ENCODE measurements around the gene GNG7. TPM values are rescaled to one million over a fixed set of nuclear protein-coding genes. Genes with fewer than 3 reads are reported as not detected.

The GNG7 gene
- total RNA-seq, 1 donor from 2014 or later = 0.09 TPM

GRCh38 chr19:2711172-2711874 lies 8.8 kb upstream of the GNG7 start:
- H3K27ac Mint-ChIP-seq = no peak overlapping the region
- no peak for DNase-seq
- peaks cover 11% of the 10 kb centered on the region for H3K9me3 Mint-ChIP-seq
- H3K4me3 Mint-ChIP-seq = no peak overlapping the region
- H3K27me3 Mint-ChIP-seq = no peaks in the 10 kb centered on the region
- peaks cover 2% of the 10 kb centered on the region for H3K36me3 Mint-ChIP-seq (ENCODE audit: low read depth)
- intact Hi-C loops (cut with micrococcal nuclease) = no loop called here
- no peaks in the 10 kb centered on the region for H3K4me1 Mint-ChIP-seq

DNA sequence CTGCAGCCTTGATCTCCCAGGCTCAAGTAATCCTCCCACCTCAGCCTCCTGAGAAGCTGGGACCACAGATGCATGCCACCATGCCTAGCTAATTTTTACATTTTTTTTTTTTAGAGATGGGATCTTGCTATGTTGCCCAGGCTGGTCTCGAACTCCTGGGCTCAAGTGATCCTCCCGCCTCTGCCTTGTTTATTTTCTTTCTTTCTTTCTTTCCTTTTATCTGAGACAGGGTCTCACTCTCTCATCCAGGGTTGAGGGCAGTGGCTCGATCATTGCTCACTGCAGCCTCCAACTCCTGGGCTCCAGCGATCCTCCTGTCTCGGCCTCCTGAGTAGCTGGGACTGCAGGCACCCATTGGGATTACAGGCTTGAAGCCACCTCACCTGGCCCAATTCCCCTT lies 3.8 kb upstream of the GNG7 start:
- Mint-ChIP-seq H3K27me3 (peaks cover 8% of the 10 kb centered on the region), H3K9me3 (no peaks in the 10 kb centered on the region), H3K27ac (no peak overlapping the region), H3K36me3 (ENCODE audit: low read depth) (no peaks in the 10 kb centered on the region), H3K4me1 (peaks cover 5% of the 10 kb centered on the region), H3K4me3 (no peak overlapping the region)
- DNase-seq = no peak
- intact Hi-C loops (cut with micrococcal nuclease) = no loop called here

DNA sequence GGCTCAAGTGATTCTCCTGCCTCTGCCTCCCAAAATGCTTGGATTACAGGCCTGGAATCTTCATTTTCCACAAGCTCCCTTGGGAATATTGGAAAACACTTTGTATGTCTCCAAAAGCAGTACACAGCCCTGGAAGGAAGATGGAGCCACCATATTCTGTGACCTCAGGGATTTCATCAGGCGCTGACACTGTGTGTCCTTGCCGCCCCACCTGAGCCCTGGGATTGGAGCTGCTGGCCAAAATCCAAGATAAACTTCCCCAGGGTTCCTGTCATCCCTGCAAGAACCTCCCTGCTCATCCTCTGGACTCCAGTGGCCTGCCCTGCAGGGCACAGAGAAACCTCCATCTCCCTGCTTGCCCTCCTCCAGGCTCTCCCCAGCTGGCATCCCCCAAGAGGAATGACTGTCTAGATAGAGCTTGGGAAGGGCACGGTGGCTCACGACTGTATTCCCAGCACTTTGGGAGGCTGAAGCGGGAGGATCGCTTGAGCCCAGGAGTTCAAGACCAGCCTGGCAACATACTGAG lies 1.3 kb upstream of the GNG7 start:
- no peak for DNase-seq
- intact Hi-C loops (cut with micrococcal nuclease) = no loop called here
- peaks cover 5% of the 10 kb centered on the region for H3K4me1 Mint-ChIP-seq
- H3K27me3 Mint-ChIP-seq = peaks cover 11% of the 10 kb centered on the region
- no peak overlapping the region for H3K27ac Mint-ChIP-seq
- no peak overlapping the region for H3K4me3 Mint-ChIP-seq
- no peaks in the 10 kb centered on the region for H3K9me3 Mint-ChIP-seq
- H3K36me3 Mint-ChIP-seq (ENCODE audit: low read depth) = no peaks in the 10 kb centered on the region

GRCh38 chr19:2703077-2703437 lies 563 bp upstream of the GNG7 start:
- H3K36me3 Mint-ChIP-seq (ENCODE audit: low read depth) = no peaks in the 10 kb centered on the region
- H3K27me3 Mint-ChIP-seq = peaks cover 11% of the 10 kb centered on the region
- peaks cover 5% of the 10 kb centered on the region for H3K4me1 Mint-ChIP-seq
- H3K9me3 Mint-ChIP-seq = no peaks in the 10 kb centered on the region
- DNase-seq = no peak
- H3K27ac Mint-ChIP-seq = no peak overlapping the region
- intact Hi-C loops (cut with micrococcal nuclease) = no loop called here
- peak overlapping the region; percentile 71 for H3K4me3 Mint-ChIP-seq

GRCh38 chr19:2701361-2702169 lies 929 bp downstream of the GNG7 start:
- DNase-seq = no peak
- H3K9me3 Mint-ChIP-seq = no peaks in the 10 kb centered on the region
- peaks cover 5% of the 10 kb centered on the region for H3K4me1 Mint-ChIP-seq
- peaks cover 11% of the 10 kb centered on the region for H3K27me3 Mint-ChIP-seq
- intact Hi-C loops (cut with micrococcal nuclease) = no loop called here
- H3K27ac Mint-ChIP-seq = no peak overlapping the region
- no peaks in the 10 kb centered on the region for H3K36me3 Mint-ChIP-seq (ENCODE audit: low read depth)
- H3K4me3 Mint-ChIP-seq = peak overlapping the region; percentile 55

GRCh38 chr19:2700660-2701360 lies 1.7 kb downstream of the GNG7 start:
- H3K9me3 Mint-ChIP-seq = no peaks in the 10 kb centered on the region
- DNase-seq = no peak
- H3K4me3 Mint-ChIP-seq = no peak overlapping the region
- intact Hi-C loops (cut with micrococcal nuclease) = no loop called here
- peaks cover 5% of the 10 kb centered on the region for H3K4me1 Mint-ChIP-seq
- H3K27me3 Mint-ChIP-seq = peaks cover 11% of the 10 kb centered on the region
- H3K27ac Mint-ChIP-seq = no peak overlapping the region
- no peaks in the 10 kb centered on the region for H3K36me3 Mint-ChIP-seq (ENCODE audit: low read depth)

GRCh38 chr19:2699413-2700140 lies 2.9 kb downstream of the GNG7 start:
- H3K27ac Mint-ChIP-seq = no peak overlapping the region
- no peaks in the 10 kb centered on the region for H3K9me3 Mint-ChIP-seq
- H3K4me3 Mint-ChIP-seq = no peak overlapping the region
- H3K27me3 Mint-ChIP-seq = peaks cover 11% of the 10 kb centered on the region
- peaks cover 5% of the 10 kb centered on the region for H3K4me1 Mint-ChIP-seq
- intact Hi-C loops (cut with micrococcal nuclease) = no loop called here
- no peaks in the 10 kb centered on the region for H3K36me3 Mint-ChIP-seq (ENCODE audit: low read depth)
- no peak for DNase-seq

DNA sequence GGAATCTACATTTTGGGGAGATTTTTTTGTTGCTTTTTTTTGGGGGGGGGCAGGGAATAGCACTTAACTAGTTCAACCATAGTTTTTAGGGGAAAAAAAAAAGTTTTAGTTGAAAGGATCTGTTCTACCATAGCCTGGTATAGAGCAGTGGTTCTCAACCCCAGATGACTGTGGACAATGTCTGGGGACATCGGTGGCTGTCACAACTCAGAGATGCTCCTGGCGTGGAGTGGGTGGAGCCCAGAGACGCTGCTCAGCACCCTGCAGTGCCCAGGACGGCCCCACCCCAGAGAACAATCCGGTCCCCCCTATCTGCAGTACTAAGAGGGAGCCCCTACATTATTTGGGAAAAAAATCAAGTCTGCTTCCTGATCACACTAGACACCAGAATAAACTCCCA lies 8.3 kb downstream of the GNG7 start:
- H3K9me3 Mint-ChIP-seq = no peaks in the 10 kb centered on the region
- H3K27ac Mint-ChIP-seq = no peak overlapping the region
- no peaks in the 10 kb centered on the region for H3K4me1 Mint-ChIP-seq
- no peak for DNase-seq
- no peaks in the 10 kb centered on the region for H3K27me3 Mint-ChIP-seq
- no peak overlapping the region for H3K4me3 Mint-ChIP-seq
- intact Hi-C loops (cut with micrococcal nuclease) = no loop called here
- H3K36me3 Mint-ChIP-seq (ENCODE audit: low read depth) = no peaks in the 10 kb centered on the region

- H3K4me3 Mint-ChIP-seq = no peak overlapping the region
- H3K27me3 Mint-ChIP-seq = no peaks in the 10 kb centered on the region
- no peak for DNase-seq
- H3K4me1 Mint-ChIP-seq = no peaks in the 10 kb centered on the region
- H3K9me3 Mint-ChIP-seq = no peaks in the 10 kb centered on the region
- no peak overlapping the region for H3K27ac Mint-ChIP-seq
- intact Hi-C loops (cut with micrococcal nuclease) = no loop called here
- H3K36me3 Mint-ChIP-seq (ENCODE audit: low read depth) = no peaks in the 10 kb centered on the region
Measured at GRCh38 chr19:2693492-2694160, 8.9 kb downstream of the GNG7 start.

GRCh38 chr19:2691951-2692350 lies 10.5 kb downstream of the GNG7 start:
- H3K27me3 Mint-ChIP-seq = no peaks in the 10 kb centered on the region
- H3K4me3 Mint-ChIP-seq = no peak overlapping the region
- no peaks in the 10 kb centered on the region for H3K9me3 Mint-ChIP-seq
- DNase-seq = no peak
- no peak overlapping the region for H3K27ac Mint-ChIP-seq
- H3K36me3 Mint-ChIP-seq (ENCODE audit: low read depth) = no peaks in the 10 kb centered on the region
- intact Hi-C loops (cut with micrococcal nuclease) = no loop called here
- no peaks in the 10 kb centered on the region for H3K4me1 Mint-ChIP-seq

GRCh38 chr19:2690856-2691255 lies 11.6 kb downstream of the GNG7 start:
- no peak for DNase-seq
- Mint-ChIP-seq H3K4me1 (no peaks in the 10 kb centered on the region), H3K9me3 (no peaks in the 10 kb centered on the region), H3K4me3 (no peak overlapping the region), H3K27me3 (no peaks in the 10 kb centered on the region), H3K36me3 (ENCODE audit: low read depth) (no peaks in the 10 kb centered on the region), H3K27ac (no peak overlapping the region)
- intact Hi-C loops (cut with micrococcal nuclease) = no loop called here

GRCh38 chr19:2686360-2686759 lies 16.1 kb downstream of the GNG7 start:
- Mint-ChIP-seq H3K36me3 (ENCODE audit: low read depth) (no peaks in the 10 kb centered on the region), H3K4me1 (no peaks in the 10 kb centered on the region), H3K27me3 (no peaks in the 10 kb centered on the region), H3K4me3 (no peak overlapping the region), H3K9me3 (no peaks in the 10 kb centered on the region), H3K27ac (no peak overlapping the region)
- no peak for DNase-seq
- intact Hi-C loops (cut with micrococcal nuclease) = no loop called here

GRCh38 chr19:2685204-2685704 lies 17.2 kb downstream of the GNG7 start:
- no peak overlapping the region for H3K27ac Mint-ChIP-seq
- no peaks in the 10 kb centered on the region for H3K27me3 Mint-ChIP-seq
- intact Hi-C loops (cut with micrococcal nuclease) = no loop called here
- no peaks in the 10 kb centered on the region for H3K36me3 Mint-ChIP-seq (ENCODE audit: low read depth)
- no peaks in the 10 kb centered on the region for H3K9me3 Mint-ChIP-seq
- no peak overlapping the region for H3K4me3 Mint-ChIP-seq
- H3K4me1 Mint-ChIP-seq = no peaks in the 10 kb centered on the region
- DNase-seq = no peak

Data from activated CD4-positive, alpha-beta T cell treated with anti-CD3 and anti-CD28 coated beads, Interleukin-2, amount 10 ng/mL, durations not matched to agents 24 days and 14 days (primary cell).